ENCODE measurements around the gene IL20RA. TPM values are rescaled to one million over a fixed set of nuclear protein-coding genes. Genes with fewer than 3 reads are reported as not detected.
"Not testable (repeated sequence)": the region's sequence is repeated elsewhere in the genome, so short reads cannot be mapped to it uniquely, and the experiment has no call there.

The IL20RA gene
- total RNA-seq, 4 donors from 2014 or later = 0.47 to 2.5 (median 1.7) TPM; not detected in 1

DNA sequence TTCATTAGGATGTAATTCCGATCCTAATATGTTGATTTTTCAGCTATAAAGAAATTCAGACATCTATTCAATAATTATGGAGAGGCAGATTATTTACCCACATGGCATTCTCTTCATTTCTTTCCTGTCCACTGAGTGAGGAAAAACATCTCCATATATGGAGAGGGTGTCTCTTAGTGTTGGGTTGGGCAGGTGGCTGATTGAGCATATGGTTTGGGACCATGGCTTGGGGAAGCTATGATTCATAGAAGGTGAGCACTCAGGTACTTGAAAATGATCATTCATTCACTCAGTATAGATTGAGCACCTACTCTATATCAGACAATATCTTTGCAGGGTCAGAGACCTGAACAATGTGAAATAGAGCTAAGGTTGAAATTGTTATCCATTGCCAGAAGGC lies 41.3 kb upstream of the IL20RA start:
- peak overlapping the region in 1 of 4 donors; percentile 11 for H3K27ac ChIP-seq
- no peak for TF ChIP-seq POLR2A (IDR thresholded peaks at IDR 0.05)
- H3K4me1 ChIP-seq = no peaks in the 10 kb centered on the region
- no peaks in the 10 kb centered on the region for H3K27me3 ChIP-seq
- no peak overlapping the region for H3K4me3 ChIP-seq
- no peaks in the 10 kb centered on the region for H3K36me3 ChIP-seq
- DNase-seq = no peak
- H3K9me3 ChIP-seq = no peaks in the 10 kb centered on the region

DNA sequence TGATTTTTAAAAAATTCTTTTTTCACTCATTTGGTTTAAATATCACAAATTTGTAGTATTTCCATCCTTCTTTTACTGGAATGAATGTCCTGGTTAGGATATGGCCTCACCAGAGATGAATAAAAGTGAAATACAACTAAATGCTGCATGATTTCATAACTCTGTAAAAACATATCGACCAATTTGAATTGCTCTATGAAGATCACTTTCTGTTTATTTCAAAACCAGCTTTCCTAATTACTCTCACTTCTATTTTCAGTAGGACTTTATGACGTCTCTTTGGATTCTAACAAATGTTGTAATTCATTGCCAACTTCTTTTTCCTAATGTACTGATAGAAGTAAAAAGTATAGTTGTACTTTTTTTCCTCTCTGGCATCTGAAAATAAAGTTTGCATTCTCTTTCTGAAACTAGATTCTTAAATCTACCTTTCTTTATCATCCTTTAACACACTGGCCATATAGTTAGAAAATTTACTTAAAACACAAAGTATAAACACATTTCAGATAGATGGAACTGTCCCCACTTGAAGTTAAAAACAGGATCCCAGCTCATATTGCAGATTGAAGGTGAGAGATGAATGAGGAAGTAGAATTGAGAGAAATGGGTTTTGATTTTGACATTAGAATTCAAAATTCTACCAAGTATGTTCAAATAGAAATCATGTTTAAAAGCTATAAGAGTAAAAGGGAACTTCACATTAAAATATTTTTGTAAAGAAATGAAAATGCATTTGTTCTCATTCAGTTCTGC lies 40.3 kb upstream of the IL20RA start:
- no peak for TF ChIP-seq POLR2A (IDR thresholded peaks at IDR 0.05)
- TF ChIP-seq, protein P1, sequence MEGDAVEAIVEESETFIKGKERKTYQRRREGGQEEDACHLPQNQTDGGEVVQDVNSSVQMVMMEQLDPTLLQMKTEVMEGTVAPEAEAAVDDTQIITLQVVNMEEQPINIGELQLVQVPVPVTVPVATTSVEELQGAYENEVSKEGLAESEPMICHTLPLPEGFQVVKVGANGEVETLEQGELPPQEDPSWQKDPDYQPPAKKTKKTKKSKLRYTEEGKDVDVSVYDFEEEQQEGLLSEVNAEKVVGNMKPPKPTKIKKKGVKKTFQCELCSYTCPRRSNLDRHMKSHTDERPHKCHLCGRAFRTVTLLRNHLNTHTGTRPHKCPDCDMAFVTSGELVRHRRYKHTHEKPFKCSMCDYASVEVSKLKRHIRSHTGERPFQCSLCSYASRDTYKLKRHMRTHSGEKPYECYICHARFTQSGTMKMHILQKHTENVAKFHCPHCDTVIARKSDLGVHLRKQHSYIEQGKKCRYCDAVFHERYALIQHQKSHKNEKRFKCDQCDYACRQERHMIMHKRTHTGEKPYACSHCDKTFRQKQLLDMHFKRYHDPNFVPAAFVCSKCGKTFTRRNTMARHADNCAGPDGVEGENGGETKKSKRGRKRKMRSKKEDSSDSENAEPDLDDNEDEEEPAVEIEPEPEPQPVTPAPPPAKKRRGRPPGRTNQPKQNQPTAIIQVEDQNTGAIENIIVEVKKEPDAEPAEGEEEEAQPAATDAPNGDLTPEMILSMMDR (IDR thresholded peaks at IDR 0.05) = no peak
- no peak overlapping the region for H3K4me3 ChIP-seq
- no peak overlapping the region for H3K27ac ChIP-seq

DNA sequence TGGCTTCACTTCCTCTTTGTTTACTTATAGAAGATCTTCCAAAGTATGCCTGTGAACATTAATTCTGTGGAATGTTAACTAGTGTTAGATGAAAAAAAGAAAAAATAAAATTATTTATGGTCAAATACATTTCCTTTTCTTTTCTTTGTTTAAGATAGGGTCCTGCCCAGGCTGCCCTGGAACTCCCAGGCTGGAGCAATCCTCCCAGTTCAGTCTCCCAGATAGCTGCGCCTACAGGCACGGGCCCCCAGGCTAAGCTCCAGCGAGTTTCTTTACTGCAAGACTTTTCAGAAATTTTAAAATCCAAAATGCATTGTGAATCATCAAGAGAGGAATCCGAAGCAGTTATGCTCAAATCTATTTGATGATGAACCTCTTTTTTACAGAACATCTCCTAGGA lies 39.3 kb upstream of the IL20RA start:
- Histone ChIP-seq H3K4me3 (no peak overlapping the region), H3K4me1 (no peaks in the 10 kb centered on the region), H3K9me3 (no peaks in the 10 kb centered on the region), H3K27ac (no peak overlapping the region), H3K27me3 (no peaks in the 10 kb centered on the region), H3K36me3 (no peaks in the 10 kb centered on the region)
- no peak for TF ChIP-seq POLR2A (IDR thresholded peaks at IDR 0.05)
- TF ChIP-seq, protein P1 (IDR thresholded peaks at IDR 0.05) = no peak
- DNase-seq = no peak

More for the DNA sequence above, 40.3 kb upstream of the IL20RA start:
- DNase-seq = no peak
- no peaks in the 10 kb centered on the region for H3K27me3 ChIP-seq
- H3K9me3 ChIP-seq = no peaks in the 10 kb centered on the region
- no peaks in the 10 kb centered on the region for H3K36me3 ChIP-seq
- H3K4me1 ChIP-seq = no peaks in the 10 kb centered on the region

DNA sequence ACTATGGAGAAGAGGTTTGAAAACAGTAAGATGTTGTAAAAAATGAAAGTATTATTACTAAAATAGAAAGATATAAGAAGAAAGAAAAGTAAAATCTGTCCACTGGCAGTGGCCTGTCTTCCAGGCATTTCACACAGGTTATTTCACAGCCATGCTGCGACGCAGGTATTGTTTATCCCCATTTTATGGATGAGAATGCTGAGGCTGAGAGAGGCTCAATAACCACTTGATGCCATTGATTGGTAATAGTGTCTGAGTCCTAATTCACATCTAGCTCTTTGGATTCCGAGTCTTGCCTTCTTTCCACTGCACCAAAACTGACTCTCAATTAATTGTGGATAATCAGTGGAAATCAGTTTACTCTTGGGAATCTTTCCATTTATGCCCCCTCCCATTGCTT lies 37.2 kb upstream of the IL20RA start:
- Histone ChIP-seq H3K9me3 (no peaks in the 10 kb centered on the region), H3K4me1 (peaks cover 0 to 2% (median 0%) of the 10 kb centered on the region in 4 donors), H3K27ac (no peak overlapping the region), H3K36me3 (no peaks in the 10 kb centered on the region), H3K27me3 (no peaks in the 10 kb centered on the region), H3K4me3 (no peak overlapping the region)
- DNase-seq = no peak
- no peak for TF ChIP-seq POLR2A (IDR thresholded peaks at IDR 0.05)
- TF ChIP-seq, protein P1 (IDR thresholded peaks at IDR 0.05) = no peak

- no peak for DNase-seq
- no peaks in the 10 kb centered on the region for H3K36me3 ChIP-seq
- H3K9me3 ChIP-seq = no peaks in the 10 kb centered on the region
- no peaks in the 10 kb centered on the region for H3K27me3 ChIP-seq
- TF ChIP-seq, protein P1 (IDR thresholded peaks at IDR 0.05) = no peak
- no peak for TF ChIP-seq POLR2A (IDR thresholded peaks at IDR 0.05)
- H3K4me3 ChIP-seq = no peak overlapping the region
- H3K27ac ChIP-seq = no peak overlapping the region
- H3K4me1 ChIP-seq = peaks cover 0 to 7% (median 0%) of the 10 kb centered on the region in 4 donors
These were observed 35.9 kb upstream of the IL20RA start for GRCh38 chr6:137080711-137081110.

- peaks cover 0 to 7% (median 0%) of the 10 kb centered on the region in 4 donors for H3K4me1 ChIP-seq
- H3K27ac ChIP-seq = no peak overlapping the region
- TF ChIP-seq POLR2A (IDR thresholded peaks at IDR 0.05) = no peak
- TF ChIP-seq, protein P1 (IDR thresholded peaks at IDR 0.05) = peak in 5 of 6 experiments; percentile 41 to 93 (median 85)
- H3K36me3 ChIP-seq = no peaks in the 10 kb centered on the region
- no peaks in the 10 kb centered on the region for H3K27me3 ChIP-seq
- H3K4me3 ChIP-seq = no peak overlapping the region
- H3K9me3 ChIP-seq = no peaks in the 10 kb centered on the region
- peak; percentile 68 to 90 (median 77) for DNase-seq
These were observed 31.7 kb upstream of the IL20RA start for GRCh38 chr6:137076277-137077068.

DNA sequence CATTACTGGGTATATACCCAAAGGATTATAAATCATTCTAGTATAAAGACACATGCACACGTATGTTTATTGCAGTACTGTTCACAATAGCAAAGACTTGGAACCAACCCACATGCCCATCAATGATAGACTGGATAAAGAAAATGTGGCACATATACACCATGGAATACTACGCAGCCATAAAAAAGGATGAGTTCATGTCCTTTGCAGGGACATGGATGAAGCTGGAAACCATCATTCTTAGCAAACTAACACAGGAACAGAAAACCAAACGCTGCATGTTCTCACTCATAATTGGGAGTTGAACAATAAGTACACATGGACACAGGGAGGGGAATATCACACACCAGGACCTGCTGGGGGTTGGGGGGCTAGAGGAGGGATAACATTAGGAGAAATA lies 31.0 kb upstream of the IL20RA start:
- H3K27me3 ChIP-seq = not testable (repeated sequence)

More for the DNA sequence above, 31.0 kb upstream of the IL20RA start:
- not testable (repeated sequence) for H3K9me3 ChIP-seq, H3K4me3 ChIP-seq, DNase-seq, H3K27ac ChIP-seq, H3K4me1 ChIP-seq, H3K36me3 ChIP-seq
